GM21619 (cell line): ENCODE measurements around the gene NHLRC3.
"Not testable (repeated sequence)": the region's sequence is repeated elsewhere in the genome, so short reads cannot be mapped to it uniquely, and the experiment has no call there.

Source experiments
- ATAC-seq: cut with Tn5 transposase; IDR thresholded peaks from one replicate; pipeline ENCODE4 v1.9.1; 2021; ENCODE audit not compliant: unreplicated experiment

NHLRC3 gene, protein sequence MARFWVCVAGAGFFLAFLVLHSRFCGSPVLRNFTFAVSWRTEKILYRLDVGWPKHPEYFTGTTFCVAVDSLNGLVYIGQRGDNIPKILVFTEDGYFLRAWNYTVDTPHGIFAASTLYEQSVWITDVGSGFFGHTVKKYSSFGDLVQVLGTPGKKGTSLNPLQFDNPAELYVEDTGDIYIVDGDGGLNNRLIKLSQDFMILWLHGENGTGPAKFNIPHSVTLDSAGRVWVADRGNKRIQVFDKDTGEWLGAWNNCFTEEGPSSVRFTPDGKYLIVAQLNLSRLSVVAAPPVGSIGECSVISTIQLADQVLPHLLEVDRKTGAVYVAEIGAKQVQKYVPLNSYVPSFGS

GRCh38 chr13:39037880-39038568 is at the start of gene NHLRC3, which contains the start of gene PROSER1:
NHLRC3 (plus strand) TSS chr13:39038456; CDS start chr13:39038640, 184 bp downstream.
PROSER1 (minus strand) TSS chr13:39038089; CDS start chr13:39037242, 847 bp downstream.
- ATAC-seq = peak; percentile 73

DNA sequence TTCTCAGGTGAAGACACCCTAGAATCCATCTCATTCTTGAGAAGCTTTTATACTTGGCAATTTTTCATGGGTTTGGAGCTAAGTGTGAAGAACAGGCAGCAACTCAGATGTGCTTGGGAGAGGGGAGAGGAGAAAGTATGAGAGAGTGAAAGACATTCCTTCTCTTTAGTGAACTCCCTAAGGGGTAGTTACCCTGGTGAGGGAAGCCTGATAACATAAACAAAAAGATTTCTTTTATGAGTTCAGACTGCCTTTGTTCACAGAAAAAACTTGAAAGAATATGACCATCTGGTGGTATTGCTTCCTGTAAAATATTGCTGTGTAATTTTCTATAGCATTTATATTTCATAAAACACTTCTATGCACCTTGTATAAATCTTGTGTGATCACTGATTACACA is 47.6 kb upstream of the NHLRC3 start, which contains the start of gene STOML3:
Gene STOML3 (minus strand): TSS at position 139 of the 400 bp plus-strand sequence. CDS start 110 bp downstream, at position 29.
- no peak for ATAC-seq

- no peak for ATAC-seq
These were observed 44.9 kb upstream of the NHLRC3 start for GRCh38 chr13:38993381-38993780.

DNA sequence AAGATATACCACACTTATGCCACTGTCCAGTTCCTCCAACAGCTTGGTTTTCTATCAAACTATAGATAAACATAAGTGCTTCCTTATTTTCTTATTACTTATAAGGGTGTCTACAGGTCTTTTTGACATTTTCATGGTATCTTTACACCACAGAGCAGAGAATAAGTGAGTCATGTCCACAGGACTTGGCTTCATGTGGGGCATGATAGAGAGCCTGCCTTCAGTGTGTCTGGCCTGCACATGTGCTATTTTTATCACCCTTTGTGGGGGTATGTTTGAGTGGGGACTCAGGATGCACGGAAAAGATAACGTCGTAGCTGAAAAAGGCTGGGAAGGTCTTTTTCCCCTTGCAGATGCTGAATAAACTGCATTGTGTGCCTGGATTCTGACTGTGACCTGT is 39.5 kb upstream of the NHLRC3 start:
- ATAC-seq = no peak

- not testable (repeated sequence) for ATAC-seq
These were observed 31.7 kb upstream of the NHLRC3 start for GRCh38 chr13:39006371-39007111.

- ATAC-seq = no peak
These were observed 25.6 kb upstream of the NHLRC3 start for GRCh38 chr13:39012608-39013007.

GRCh38 chr13:39013462-39013861 is 24.8 kb upstream of the NHLRC3 start:
- ATAC-seq = no peak

GRCh38 chr13:39016087-39016486 is 22.2 kb upstream of the NHLRC3 start:
- ATAC-seq = peak; percentile 87

GRCh38 chr13:39016787-39017186 is 21.5 kb upstream of the NHLRC3 start:
- ATAC-seq = peak; percentile 83

- ATAC-seq = no peak
These were observed 17.3 kb upstream of the NHLRC3 start for GRCh38 chr13:39020853-39021462.

DNA sequence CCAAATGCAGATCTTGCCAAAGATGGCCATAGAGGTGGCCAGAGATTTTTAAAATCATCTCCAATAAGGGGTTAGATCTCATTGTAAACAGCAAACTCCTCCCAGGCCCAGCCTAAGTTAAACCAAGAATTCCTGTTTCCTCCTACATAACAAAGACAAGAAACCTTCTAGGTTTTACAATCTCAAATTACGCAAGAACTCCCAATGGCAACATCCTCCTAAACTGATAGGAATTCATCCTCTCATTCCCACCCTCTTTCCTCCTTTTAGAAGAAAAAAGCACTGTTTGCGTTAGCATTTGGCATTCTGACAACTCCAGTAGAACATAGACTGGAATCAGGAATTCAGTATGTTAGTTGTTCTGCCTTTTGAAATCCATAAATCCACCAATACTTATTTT is 14.9 kb upstream of the NHLRC3 start:
- no peak for ATAC-seq

GRCh38 chr13:39023761-39024160 is 14.5 kb upstream of the NHLRC3 start:
- no peak for ATAC-seq

DNA sequence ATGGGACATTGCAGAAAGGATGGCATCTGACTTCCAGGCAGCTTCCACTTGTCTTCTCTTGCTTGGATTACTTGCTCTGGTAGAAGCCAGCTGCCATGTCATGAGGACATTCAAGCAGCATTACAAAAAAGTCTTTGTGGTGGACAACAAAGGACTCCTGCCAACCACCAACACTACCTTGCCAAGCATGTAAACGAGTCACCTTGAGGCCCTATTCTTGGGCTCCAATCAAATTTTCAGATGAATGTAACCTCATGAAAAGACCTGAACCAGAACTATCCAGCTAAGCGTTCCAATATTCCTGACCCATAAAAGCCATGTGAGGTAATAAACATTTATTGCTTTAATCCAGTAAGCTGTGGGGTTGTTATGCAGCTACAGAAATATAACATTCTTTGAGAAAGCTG is 12.8 kb upstream of the NHLRC3 start:
- ATAC-seq = no peak

- ATAC-seq = no peak
These were observed 6.1 kb upstream of the NHLRC3 start for GRCh38 chr13:39032150-39032549.

DNA sequence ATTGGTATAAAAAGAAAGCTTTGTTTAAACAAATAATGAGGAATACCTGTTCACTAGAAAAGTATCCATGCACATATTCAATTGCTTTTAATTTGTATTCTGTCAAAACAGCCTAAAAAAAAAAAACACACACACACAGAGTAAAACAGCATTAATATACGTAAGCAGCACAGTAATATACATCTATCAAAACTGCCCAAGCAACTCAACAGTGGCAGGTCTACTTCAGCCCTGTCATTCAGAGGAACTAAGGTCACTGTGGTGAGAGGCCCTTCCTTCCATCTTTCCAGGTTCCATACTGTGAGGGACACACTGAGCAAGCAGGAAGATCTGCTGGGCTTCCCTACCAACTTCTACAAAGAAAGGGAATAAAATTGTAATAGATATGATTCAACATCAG is 4.2 kb upstream of the NHLRC3 start:
- ATAC-seq = no peak

GRCh38 chr13:39035204-39035603 is 3.1 kb upstream of the NHLRC3 start:
- ATAC-seq = no peak

GRCh38 chr13:39035799-39036198 is 2.5 kb upstream of the NHLRC3 start:
- ATAC-seq = no peak

DNA sequence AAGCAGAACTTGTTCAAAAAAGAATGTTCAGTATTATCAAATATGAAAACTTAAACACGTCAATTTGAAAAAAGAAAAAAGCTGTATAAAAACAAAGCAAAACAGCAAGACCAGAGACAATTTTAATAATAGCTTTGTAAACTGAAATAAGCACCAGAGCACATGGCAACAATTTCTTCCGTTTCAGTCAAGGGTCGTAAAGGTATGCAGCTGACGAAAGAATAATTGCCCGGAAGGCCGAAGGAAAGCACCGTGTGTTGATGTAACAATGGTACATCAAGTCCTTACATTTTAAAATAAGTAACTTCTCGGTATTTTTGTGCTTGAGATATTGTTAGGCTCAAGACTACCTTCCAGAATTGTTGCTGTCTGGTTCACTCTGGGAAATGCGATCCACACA is 2.0 kb upstream of the NHLRC3 start:
- no peak for ATAC-seq

DNA sequence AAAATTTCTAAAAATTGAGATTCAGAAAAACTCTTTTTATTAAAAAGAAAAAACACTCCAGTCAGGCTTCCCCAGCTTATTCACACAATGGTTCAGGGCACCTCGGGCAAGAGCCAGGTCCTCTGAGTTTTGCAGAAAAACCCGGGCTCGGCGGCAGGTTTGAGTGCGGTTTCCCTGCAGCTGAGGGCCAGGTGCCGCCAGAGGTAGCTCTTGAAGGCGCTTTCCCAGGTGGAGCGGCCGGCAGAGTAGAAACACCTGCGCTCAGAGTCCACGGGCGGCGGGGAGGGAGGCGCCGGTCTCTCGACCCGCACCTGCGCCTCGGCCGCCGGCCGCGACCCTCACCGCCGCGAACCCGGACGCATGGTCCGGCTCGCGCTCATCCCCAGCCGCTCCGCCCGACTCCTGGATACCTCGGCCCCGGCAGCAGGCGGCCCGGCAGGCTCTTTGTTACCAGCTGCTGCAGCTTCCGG is 811 bp upstream of the NHLRC3 start:
- no peak for ATAC-seq

- peak; percentile 24 for ATAC-seq
These were observed 344 bp downstream of the NHLRC3 start for GRCh38 chr13:39038569-39039030.

DNA sequence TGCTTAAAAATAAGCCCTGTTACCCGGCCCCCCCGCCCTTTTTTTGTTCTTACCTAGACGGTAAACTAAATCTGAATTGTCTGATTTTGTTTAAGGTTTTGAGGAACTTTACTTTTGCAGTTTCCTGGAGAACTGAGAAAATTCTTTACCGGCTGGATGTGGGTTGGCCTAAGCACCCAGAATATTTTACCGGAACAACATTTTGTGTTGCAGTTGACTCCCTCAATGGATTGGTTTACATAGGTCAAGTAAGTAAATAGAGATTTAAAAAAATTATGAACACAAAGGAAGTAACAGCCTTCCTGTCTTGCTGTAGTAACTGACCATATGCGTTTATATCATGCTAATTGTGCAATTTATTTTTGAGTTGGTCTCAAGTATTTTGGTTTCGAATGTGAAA is 785 bp downstream of the NHLRC3 start:
- ATAC-seq = no peak
